Cerebellar cortex (tissue), 1 donor: Measurements from ENCODE around the gene AMN.

ENCODE experiments used
- DNase-seq: peaks from one replicate; pipeline ENCODE4 v3.0.0-alpha.2; 2015; ENCODE audit warnings: low spot score

AMN gene

GRCh38 chr14:102943979-102944378 lies 21.5 kb downstream of the AMN start:
- no peak for DNase-seq

GRCh38 chr14:102944448-102945330 lies 22.2 kb downstream of the AMN start:
- no peak for DNase-seq

GRCh38 chr14:102945346-102946130 lies 23.1 kb downstream of the AMN start:
- DNase-seq, result no peak

GRCh38 chr14:102947321-102948103 lies 25.0 kb downstream of the AMN start:
- DNase-seq, result no peak

GRCh38 chr14:102948698-102949061 lies 26.2 kb downstream of the AMN start:
- DNase-seq, result no peak

- no peak for DNase-seq
Observed at GRCh38 chr14:102949062-102949800, 26.8 kb downstream of the AMN start.

GRCh38 chr14:102949801-102950451 lies 27.5 kb downstream of the AMN start:
- DNase-seq, result peak; percentile 56

- DNase-seq, result no peak
Observed at GRCh38 chr14:102951034-102951433, 28.6 kb downstream of the AMN start.

- DNase-seq, result no peak
Observed at GRCh38 chr14:102951799-102952198, 29.3 kb downstream of the AMN start.

- no peak for DNase-seq
Observed at GRCh38 chr14:102952276-102952675, 29.8 kb downstream of the AMN start.

GRCh38 chr14:102953100-102953499 lies 30.6 kb downstream of the AMN start:
- DNase-seq, result no peak

GRCh38 chr14:102954081-102954789 lies 31.8 kb downstream of the AMN start:
- DNase-seq, result no peak

GRCh38 chr14:102955636-102956408 lies 33.4 kb downstream of the AMN start:
- DNase-seq, result no peak

GRCh38 chr14:102957222-102957621 lies 34.8 kb downstream of the AMN start:
- no peak for DNase-seq

GRCh38 chr14:102958461-102958860 lies 36.0 kb downstream of the AMN start:
- no peak for DNase-seq

- DNase-seq, result no peak
Observed at GRCh38 chr14:102962111-102962627, 39.7 kb downstream of the AMN start.

- no peak for DNase-seq
Observed at GRCh38 chr14:102964152-102964730, 41.8 kb downstream of the AMN start.

GRCh38 chr14:102965282-102965681 lies 42.8 kb downstream of the AMN start:
- no peak for DNase-seq
